Naive B cell (primary cell): ENCODE data around the gene BORCS5. TPM values are rescaled to one million over a fixed set of nuclear protein-coding genes. Genes with fewer than 3 reads are reported as not detected.
A peak's percentile ranks its signal among the peaks of the same experiment; 100 is the strongest.
"Not testable (repeated sequence)": the region's sequence is repeated elsewhere in the genome, so short reads cannot be mapped to it uniquely, and the experiment has no call there.

ENCODE experiments used
- ATAC-seq, 2 donors: fragments of 150-1000 bp; cut with Tn5 transposase; 2 replicates each; pipeline ENCODE4 v1.10.0; 2021; ENCODE audit warnings: low read depth in 2 of 2, mild to moderate bottlenecking in 2 of 2, moderate library complexity in 2 of 2
- DNase-seq: peaks from one replicate; pipeline ENCODE4 v3.0.0; 2022
- H3K27ac Mint-ChIP-seq, 6 donors: one replicate each; pipeline ENCODE4 v1.8.0; 2020 to 2022; ENCODE audit warnings: mild to moderate bottlenecking in 6 of 6, mixed read lengths in 6 of 6, moderate library complexity in 5 of 6, inconsistent platforms in 2 of 6
- H3K27me3 Mint-ChIP-seq, 3 donors: one replicate each; pipeline ENCODE4 v1.8.0; 2021 to 2022; ENCODE audit warnings: mixed read lengths in 3 of 3, mild to moderate bottlenecking in 1 of 3
- H3K36me3 Mint-ChIP-seq, 2 donors: one replicate each; pipeline ENCODE4 v1.8.0; 2020 to 2022; ENCODE audit warnings: mixed read lengths in 2 of 2, inconsistent platforms in 1 of 2, mild to moderate bottlenecking in 1 of 2
- H3K4me1 Mint-ChIP-seq, 3 donors: one replicate each; pipeline ENCODE4 v1.8.0; 2020 to 2022; ENCODE audit warnings: mixed read lengths in 3 of 3, inconsistent platforms in 1 of 3, mild to moderate bottlenecking in 1 of 3, moderate library complexity in 1 of 3
- H3K4me3 Mint-ChIP-seq, 8 donors: one replicate each; pipeline ENCODE4 v1.8.0; 2020 to 2022; ENCODE audit warnings: mild to moderate bottlenecking in 8 of 8, mixed read lengths in 8 of 8, moderate library complexity in 8 of 8, inconsistent platforms in 2 of 8
- H3K9me3 Mint-ChIP-seq, 7 donors: one replicate each; pipeline ENCODE4 v1.8.0; 2020 to 2022; ENCODE audit warnings: mixed read lengths in 7 of 7, mild to moderate bottlenecking in 5 of 7, inconsistent platforms in 2 of 7, moderate library complexity in 1 of 7
- polyA plus RNA-seq, 6 donors: library from polyadenylated mRNA; unstranded; fragments of 300-500 nt; fragmentation: Illumina TruSeq; gene quantifications; one replicate each; pipeline ENCODE4 v1.2.3, GENCODE V29; 2021; ENCODE audit warnings: low read depth in 6 of 6

The BORCS5 gene
- 10 to 100 TPM in 5 of 6 donors, 1 to 10 TPM in 1; 8.3 to 43.8 (median 14.4) TPM for polyA plus RNA-seq

DNA sequence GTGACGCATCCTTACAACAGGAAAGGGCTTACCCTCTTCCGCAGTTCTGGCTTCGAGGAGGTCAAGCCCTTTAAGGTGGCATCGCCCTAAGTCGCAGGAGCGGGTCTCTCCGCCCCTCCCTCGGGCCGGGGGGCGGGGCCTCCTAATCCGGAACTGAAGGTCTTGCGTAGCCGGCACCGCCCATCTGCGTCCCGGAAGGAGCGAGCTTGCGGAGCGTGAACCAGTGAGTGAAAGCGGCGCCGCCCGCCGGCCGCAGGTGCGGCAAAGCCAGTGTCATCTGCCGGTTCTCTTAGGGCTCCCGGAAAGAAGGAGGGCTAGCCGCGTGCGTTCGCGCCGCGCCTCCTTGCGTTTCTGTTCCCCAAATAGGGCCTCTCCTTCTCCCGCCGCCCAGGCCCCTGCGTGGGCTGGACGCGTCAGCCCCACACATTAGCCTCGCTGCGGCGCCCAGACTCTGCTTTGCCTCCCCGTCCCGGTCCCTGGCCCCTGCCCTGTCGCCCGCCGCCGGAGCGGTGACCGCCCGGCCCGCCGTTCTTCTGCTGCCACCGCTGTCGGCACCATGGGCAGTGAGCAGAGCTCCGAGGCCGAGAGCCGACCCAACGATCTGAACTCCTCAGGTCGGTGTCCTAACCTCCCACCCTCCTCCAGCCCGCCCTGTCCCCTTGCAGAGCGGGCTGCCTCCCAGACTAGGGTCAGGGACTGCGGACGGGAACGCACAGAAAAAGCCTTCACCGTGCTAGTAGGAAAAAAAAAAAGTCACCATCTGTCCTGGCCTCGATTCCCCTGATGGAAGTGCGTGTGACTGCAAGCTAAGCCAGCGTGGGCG, at the start of gene BORCS5:
Gene BORCS5, plus strand, starts transcription at position 183 of the 823 bp plus-strand sequence. Its CDS starts 374 bp downstream, at position 557.
- Mint-ChIP-seq H3K27me3 (no peaks in the 10 kb centered on the region), H3K4me1 (peaks cover 23 to 37% (median 27%) of the 10 kb centered on the region in 3 donors), H3K36me3 (peaks cover 0 to 12% of the 10 kb centered on the region in 2 donors), H3K27ac (peak within 1 kb of the TSS; percentile 99 to 100 (median 99)), H3K9me3 (no peaks in the 10 kb centered on the region), H3K4me3 (peak within 1 kb of the TSS; percentile 92 to 97 (median 94))
- peak; percentile 86 to 88 for ATAC-seq
- peak; percentile 99 for DNase-seq

DNA sequence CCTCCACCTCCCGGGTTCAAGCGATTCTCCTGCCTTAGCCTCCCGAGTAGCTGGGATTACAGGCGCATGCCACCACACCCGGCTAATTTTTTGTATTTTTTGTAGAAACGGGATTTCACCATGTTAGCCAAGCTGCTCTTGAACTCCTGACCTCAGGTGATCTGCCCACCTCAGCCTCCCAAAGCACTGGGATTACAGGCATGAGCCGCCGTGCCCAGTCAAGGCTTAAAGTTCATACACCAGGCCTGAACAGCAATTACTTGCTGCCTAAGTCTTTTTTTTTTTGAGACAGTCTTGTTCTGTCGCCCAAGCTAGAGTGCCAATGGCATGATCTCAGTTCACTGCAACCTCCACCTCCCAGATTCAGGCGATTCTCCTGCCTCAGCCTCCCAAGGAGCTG, 46.2 kb upstream of the BORCS5 start:
- H3K4me3 Mint-ChIP-seq = peak overlapping the region in 1 of 8 donors; percentile 55
- not testable (repeated sequence) for H3K27me3 Mint-ChIP-seq, ATAC-seq, H3K27ac Mint-ChIP-seq, H3K36me3 Mint-ChIP-seq, H3K4me1 Mint-ChIP-seq, DNase-seq, H3K9me3 Mint-ChIP-seq

DNA sequence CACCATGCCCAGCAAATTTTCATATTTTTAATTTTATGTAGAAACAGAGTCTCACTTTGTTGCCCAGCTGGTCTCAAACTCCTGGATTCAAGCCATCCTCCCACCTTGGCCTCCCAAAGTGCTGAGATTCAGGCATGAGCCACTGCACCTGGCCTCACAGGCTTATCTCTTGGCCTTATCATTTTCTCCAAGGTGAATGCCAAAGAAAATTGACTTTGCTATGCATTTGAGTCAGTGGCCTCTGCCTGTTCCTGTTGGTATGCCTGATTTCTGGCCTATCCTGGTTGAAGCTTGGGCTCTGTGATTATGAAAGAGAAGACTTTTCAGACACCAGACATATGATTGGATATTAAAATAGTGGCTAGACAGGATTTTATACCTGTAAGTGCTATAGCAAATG, 41.0 kb upstream of the BORCS5 start:
- no peaks in the 10 kb centered on the region for H3K4me1 Mint-ChIP-seq
- H3K27me3 Mint-ChIP-seq = peaks cover 0 to 3% (median 0%) of the 10 kb centered on the region in 3 donors
- no peaks in the 10 kb centered on the region for H3K36me3 Mint-ChIP-seq
- DNase-seq = no peak
- ATAC-seq = no peak
- no peaks in the 10 kb centered on the region for H3K9me3 Mint-ChIP-seq
- H3K4me3 Mint-ChIP-seq = no peak overlapping the region
- no peak overlapping the region for H3K27ac Mint-ChIP-seq

DNA sequence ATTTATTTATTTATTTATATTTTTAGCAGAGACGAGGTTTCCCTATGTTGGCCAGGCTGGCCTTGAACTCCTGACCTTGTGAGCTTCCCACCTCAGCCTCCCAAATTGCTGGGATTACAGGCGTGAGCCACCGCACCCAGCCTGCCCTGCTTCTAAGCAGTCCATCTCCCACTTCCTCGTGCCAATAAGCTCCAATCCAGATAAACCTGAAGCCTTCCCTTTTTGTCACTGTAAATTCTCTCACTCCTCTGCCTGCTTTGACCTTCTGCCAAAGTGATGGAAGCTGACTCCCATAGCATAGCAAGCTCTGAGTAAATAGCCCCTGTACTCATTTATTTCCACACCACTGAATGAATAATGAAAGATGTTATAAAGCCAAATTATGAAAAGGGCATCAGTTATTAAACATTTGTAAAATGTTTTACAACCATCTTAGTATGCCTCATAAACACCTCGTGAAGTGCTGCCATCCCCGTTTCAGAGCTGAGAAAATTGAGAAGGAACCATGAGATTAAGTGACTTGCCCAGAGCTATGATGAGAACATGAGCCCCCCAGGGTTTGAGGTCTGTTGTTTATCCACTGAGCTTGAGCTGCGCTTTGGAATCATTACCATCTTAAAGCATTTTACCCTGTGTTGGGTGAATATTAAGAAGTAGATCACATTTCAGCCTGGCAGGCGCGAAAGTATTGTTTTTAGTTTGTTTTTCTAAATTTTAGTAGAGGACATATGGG, 37.3 kb upstream of the BORCS5 start:
- Mint-ChIP-seq H3K27ac (no peak overlapping the region), H3K9me3 (no peaks in the 10 kb centered on the region), H3K27me3 (peaks cover 8 to 16% (median 13%) of the 10 kb centered on the region in 3 donors), H3K36me3 (no peaks in the 10 kb centered on the region), H3K4me1 (peaks cover 0 to 6% (median 5%) of the 10 kb centered on the region in 3 donors), H3K4me3 (no peak overlapping the region)
- no peak for DNase-seq
- ATAC-seq = no peak

DNA sequence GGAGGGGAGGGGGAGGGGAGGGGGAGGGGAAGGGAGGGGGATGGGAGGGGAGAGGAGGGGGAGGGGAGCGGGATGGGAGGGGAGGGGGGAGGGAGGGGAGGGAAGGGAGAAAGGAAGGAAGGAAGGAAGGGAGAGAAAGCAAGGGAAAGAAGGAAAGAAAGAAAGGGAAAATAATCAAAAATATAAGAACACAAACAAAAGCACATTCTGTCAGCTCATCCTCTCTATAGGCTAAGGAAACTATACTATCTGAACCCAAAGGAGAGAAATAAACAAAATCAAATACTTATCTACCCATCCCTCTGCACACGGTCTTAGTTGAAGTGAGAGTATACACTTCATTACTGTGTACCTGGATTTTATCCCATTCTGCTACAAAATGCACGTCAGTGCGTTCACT, 33.8 kb upstream of the BORCS5 start:
- H3K9me3 Mint-ChIP-seq = no peaks in the 10 kb centered on the region
- H3K4me1 Mint-ChIP-seq = peaks cover 6 to 12% (median 10%) of the 10 kb centered on the region in 3 donors
- H3K4me3 Mint-ChIP-seq = no peak overlapping the region
- no peak overlapping the region for H3K27ac Mint-ChIP-seq
- ATAC-seq (no peak), DNase-seq (no peak)
- peaks cover 4 to 16% (median 13%) of the 10 kb centered on the region in 3 donors for H3K27me3 Mint-ChIP-seq
- H3K36me3 Mint-ChIP-seq = no peaks in the 10 kb centered on the region

DNA sequence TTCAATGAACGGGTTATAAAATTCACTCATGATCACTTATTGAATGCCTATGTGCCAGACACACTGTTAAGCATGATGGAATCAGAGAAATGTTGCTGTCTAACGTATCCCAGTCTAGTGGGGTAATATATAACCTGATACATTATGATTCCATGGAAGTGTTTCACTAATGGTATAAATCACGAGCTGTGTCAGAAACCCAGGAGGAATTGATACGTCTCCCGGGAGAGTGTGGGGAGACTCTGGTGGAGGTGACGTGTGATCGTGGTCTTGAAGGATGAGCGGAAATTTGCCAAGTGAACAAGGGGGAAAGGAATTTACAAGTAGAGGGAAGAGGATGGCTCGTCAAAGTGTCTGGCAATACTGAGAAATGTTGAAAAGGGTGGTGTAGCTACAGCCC, 33.3 kb upstream of the BORCS5 start:
- DNase-seq (no peak), ATAC-seq (no peak)
- Mint-ChIP-seq H3K4me1 (peaks cover 6 to 12% (median 10%) of the 10 kb centered on the region in 3 donors), H3K27ac (peak overlapping the region in 2 of 6 donors; percentile 15 to 38), H3K9me3 (no peaks in the 10 kb centered on the region), H3K36me3 (no peaks in the 10 kb centered on the region), H3K27me3 (peaks cover 4 to 16% (median 13%) of the 10 kb centered on the region in 3 donors), H3K4me3 (no peak overlapping the region)

DNA sequence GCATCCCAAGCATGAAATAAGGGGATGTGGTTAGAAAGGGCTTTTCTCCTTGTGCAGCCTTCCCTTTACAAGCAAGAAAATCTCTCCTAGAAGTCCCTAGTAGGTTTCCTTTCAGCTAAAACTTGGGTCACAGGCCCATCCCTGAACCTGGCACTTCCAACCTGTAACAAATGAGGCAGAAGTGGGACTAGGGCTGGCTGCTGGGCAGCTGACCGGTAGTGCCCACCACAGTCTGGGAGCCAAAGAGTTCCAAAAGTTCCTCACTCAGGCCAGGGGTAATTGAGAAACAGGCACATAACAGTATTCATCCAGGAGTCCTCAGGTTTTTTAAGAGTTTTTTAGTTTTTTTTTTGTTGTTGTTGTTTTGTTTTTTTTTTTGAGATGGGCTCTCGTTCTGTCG, 30.6 kb upstream of the BORCS5 start:
- no peaks in the 10 kb centered on the region for H3K9me3 Mint-ChIP-seq
- DNase-seq (no peak), ATAC-seq (no peak)
- no peak overlapping the region for H3K4me3 Mint-ChIP-seq
- H3K36me3 Mint-ChIP-seq = no peaks in the 10 kb centered on the region
- H3K27me3 Mint-ChIP-seq = peaks cover 3 to 26% (median 13%) of the 10 kb centered on the region in 3 donors
- peaks cover 6 to 12% (median 10%) of the 10 kb centered on the region in 3 donors for H3K4me1 Mint-ChIP-seq
- H3K27ac Mint-ChIP-seq = no peak overlapping the region

DNA sequence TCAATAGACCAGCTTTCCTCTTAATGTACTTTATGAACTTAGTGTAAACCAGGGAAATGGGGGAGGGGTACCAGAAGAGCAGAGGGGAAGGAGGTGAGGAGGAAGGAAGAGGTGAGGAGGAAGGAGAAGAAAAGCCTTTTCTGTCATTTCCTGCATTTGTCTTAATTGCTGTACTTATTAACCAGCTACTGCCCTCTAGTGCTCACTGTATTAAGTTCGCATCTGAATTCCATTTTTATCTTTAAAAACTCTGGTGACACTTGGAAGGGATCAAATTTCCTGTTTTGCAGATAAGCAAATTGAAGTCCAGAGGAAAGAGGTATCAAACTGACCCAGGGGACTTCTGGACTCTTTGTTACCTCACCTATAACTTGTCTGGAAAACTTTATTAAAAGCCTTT, 29.1 kb upstream of the BORCS5 start:
- peak overlapping the region in 4 of 6 donors; percentile 19 to 46 (median 38) for H3K27ac Mint-ChIP-seq
- no peaks in the 10 kb centered on the region for H3K9me3 Mint-ChIP-seq
- peaks cover 5 to 7% (median 6%) of the 10 kb centered on the region in 3 donors for H3K4me1 Mint-ChIP-seq
- no peak overlapping the region for H3K4me3 Mint-ChIP-seq
- DNase-seq (peak; percentile 30), ATAC-seq (peak; percentile 37 to 46)
- no peaks in the 10 kb centered on the region for H3K36me3 Mint-ChIP-seq
- H3K27me3 Mint-ChIP-seq = peaks cover 0 to 17% (median 7%) of the 10 kb centered on the region in 3 donors

DNA sequence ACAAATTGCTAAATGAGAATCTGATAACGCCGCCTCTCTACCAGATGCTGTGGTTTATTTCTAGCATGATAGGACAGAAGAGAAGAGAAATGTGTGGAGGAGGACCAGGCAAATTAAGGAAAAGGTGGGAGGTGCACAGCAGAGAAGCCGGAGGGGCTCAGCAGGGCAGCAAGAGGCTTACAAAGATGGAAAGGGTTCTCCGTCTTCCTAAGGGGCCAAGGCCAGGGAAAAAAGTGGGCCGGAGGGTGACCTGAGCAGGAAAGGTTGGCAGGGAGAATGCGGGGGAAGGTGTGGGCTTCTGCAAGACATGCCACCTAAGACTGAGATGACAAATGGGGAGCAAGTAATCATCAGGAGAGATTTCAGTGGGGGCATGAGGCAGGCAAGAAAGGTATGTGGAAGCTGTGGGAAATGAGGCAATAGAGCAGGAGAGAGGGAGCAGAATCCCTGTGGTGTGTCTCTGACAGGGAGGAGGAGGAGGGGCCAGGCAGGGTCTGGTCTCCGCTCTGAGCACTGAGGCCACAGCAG, 25.6 kb upstream of the BORCS5 start:
- DNase-seq (no peak), ATAC-seq (no peak)
- Mint-ChIP-seq H3K9me3 (no peaks in the 10 kb centered on the region), H3K36me3 (no peaks in the 10 kb centered on the region), H3K4me3 (no peak overlapping the region), H3K27me3 (peaks cover 0 to 9% (median 0%) of the 10 kb centered on the region in 3 donors), H3K4me1 (peaks cover 17 to 24% (median 19%) of the 10 kb centered on the region in 3 donors), H3K27ac (no peak overlapping the region)

DNA sequence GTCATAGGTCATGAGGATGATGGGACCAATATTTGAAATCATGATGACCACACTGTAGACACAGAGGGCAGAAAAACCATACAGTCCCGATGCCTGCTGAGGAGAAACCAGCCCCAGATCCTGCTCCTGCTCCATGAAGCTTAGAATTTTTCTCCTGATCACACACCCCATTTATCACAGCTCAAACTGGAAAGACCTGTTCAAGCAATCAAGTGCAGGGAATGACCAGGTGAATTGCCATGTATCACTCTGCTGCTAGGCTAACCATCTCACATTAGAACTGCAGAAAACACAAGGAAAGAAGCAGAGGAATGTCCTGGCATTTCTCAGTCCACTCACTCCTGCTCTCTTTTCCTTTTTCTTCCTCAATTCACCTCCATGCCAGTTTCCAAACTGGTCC, 25.0 kb upstream of the BORCS5 start:
- peaks cover 17 to 24% (median 19%) of the 10 kb centered on the region in 3 donors for H3K4me1 Mint-ChIP-seq
- H3K4me3 Mint-ChIP-seq = no peak overlapping the region
- H3K36me3 Mint-ChIP-seq = no peaks in the 10 kb centered on the region
- H3K27ac Mint-ChIP-seq = peak overlapping the region in 1 of 6 donors; percentile 52
- ATAC-seq (no peak), DNase-seq (no peak)
- H3K9me3 Mint-ChIP-seq = no peaks in the 10 kb centered on the region
- peaks cover 0 to 9% (median 0%) of the 10 kb centered on the region in 3 donors for H3K27me3 Mint-ChIP-seq

DNA sequence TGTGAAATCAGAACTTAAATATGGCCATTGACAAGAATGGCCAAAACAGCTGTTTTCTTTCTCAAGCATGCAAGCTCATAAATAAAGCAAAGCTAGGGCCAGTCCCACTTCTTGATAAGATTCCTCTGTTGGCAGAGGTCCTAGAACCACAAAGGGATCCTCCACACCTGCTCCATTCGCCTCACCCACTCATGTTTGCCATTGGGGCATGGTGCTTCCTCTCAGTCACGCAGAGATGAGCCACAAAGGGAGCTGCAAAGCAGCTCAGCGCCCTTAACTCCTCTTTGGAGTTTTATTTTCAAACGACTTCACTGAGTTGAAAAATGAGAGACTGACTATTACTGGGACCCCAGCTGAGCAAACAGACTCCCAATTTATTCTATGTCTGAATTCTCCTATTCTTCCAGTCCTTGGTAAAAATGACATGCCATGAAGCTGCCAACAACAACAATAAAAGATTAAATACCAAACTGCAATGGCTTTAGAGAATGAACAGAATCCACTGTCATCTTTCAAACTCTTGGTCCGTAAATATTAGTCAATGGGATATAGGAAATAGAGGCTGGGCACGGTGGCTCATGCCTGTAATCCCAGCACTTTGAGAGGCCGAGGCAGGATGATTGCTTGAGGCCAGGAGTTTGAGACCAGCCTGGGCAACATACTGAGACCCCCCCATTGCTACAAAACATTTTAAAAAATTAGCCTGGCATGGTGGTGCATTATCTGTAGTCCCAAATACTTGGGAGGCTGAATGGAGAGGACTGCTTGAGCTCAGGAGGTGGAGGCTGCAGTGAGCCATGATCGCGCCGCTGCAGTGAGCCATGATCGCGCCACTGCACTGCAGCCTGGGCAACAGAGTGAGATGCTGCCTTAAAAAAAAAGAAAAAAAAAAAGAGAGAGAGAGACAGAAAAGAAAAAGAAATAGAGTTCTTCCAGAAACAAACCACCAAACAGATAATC, 23.2 kb upstream of the BORCS5 start:
- H3K4me1 Mint-ChIP-seq = peaks cover 12 to 17% (median 13%) of the 10 kb centered on the region in 3 donors
- DNase-seq (no peak), ATAC-seq (no peak)
- no peaks in the 10 kb centered on the region for H3K36me3 Mint-ChIP-seq
- peaks cover 0 to 9% (median 0%) of the 10 kb centered on the region in 3 donors for H3K27me3 Mint-ChIP-seq
- peak overlapping the region in 1 of 6 donors; percentile 85 for H3K27ac Mint-ChIP-seq
- no peaks in the 10 kb centered on the region for H3K9me3 Mint-ChIP-seq
- peak overlapping the region in 1 of 8 donors; percentile 39 for H3K4me3 Mint-ChIP-seq

DNA sequence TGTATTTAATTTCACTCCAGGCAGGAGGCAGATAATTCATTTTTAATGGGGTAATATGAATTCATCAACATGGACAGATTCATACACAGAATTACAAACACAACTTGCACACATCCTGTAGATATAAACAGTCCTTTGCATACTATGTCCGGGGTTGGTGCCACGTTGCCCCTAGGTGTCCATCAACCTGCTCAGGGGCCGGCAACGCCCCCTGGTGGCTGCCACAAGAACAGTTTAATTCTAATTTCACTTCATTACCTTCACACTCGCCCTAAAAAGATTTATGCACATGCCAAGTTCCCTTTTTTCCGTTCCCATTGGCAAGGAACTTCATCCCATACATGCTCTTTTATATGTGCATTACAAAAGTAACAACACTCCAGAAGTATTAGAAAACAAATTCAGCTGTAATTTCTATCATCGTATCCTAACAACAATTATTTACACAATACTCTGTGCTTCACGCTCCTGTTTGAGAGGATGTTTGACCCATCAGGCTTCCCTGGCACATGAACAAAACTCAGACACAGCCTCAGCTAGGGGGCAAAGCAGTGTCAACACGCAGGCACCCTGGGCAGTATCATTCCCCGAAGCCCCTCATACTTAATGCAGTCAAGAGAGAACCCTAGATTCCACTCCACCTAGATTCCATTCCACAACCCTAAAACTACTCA, 22.4 kb upstream of the BORCS5 start:
- peaks cover 0 to 9% (median 0%) of the 10 kb centered on the region in 3 donors for H3K27me3 Mint-ChIP-seq
- peak overlapping the region in 1 of 8 donors; percentile 47 for H3K4me3 Mint-ChIP-seq
- H3K27ac Mint-ChIP-seq = peak overlapping the region in 2 of 6 donors; percentile 1 to 49
- no peaks in the 10 kb centered on the region for H3K36me3 Mint-ChIP-seq
- H3K4me1 Mint-ChIP-seq = peaks cover 12 to 17% (median 13%) of the 10 kb centered on the region in 3 donors
- DNase-seq (peak; percentile 50), ATAC-seq (peak; percentile 61 to 76)
- H3K9me3 Mint-ChIP-seq = no peaks in the 10 kb centered on the region
